ENCODE data around the gene RYK. TPM values are rescaled to one million over a fixed set of nuclear protein-coding genes. Genes with fewer than 3 reads are reported as not detected.

The RYK gene
- total RNA-seq, 1 donor from 2014 or later = 60.4 TPM

DNA sequence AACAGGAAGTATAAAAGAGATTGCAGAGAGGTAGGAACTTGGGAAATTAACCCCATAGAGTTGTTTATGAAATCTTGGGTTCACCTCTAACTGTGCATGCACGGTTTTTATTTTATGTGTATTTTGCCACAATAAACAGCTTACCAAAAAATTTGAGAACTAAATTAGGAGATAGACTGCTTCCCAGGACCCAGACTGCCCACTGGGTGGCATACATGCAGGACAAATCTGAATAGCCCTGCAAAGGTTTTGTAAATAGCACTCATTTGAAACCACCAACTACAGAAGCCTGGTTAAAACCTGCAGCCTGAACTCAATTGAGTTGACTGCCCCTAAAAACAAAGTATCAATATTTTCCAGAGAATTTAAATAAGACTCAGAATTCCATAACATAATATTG lies 124.5 kb downstream of the RYK start:
- no peak overlapping the region for H3K4me3 Mint-ChIP-seq (ENCODE audit: unreplicated experiment)

DNA sequence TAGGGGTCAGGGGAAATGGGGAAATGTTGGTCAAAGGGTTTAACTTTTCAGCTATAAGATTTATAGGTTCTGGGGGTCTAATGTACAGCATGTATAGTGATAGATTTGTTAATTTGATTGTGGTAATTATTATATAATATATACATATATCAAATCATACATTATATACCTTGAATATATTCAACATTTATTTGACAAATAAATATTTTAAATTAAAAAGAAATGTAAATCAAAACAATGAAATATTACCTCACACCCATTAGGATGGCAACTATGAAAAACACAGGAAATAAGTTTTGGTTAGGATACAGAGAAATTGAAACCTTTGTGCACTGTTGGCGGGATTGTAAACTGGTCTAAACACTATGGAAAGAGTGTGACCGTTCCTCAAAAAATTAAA lies 135.9 kb downstream of the RYK start:
- H3K27me3 Mint-ChIP-seq (ENCODE audit: unreplicated experiment) = no peaks in the 10 kb centered on the region
- TF ChIP-seq, protein P1, sequence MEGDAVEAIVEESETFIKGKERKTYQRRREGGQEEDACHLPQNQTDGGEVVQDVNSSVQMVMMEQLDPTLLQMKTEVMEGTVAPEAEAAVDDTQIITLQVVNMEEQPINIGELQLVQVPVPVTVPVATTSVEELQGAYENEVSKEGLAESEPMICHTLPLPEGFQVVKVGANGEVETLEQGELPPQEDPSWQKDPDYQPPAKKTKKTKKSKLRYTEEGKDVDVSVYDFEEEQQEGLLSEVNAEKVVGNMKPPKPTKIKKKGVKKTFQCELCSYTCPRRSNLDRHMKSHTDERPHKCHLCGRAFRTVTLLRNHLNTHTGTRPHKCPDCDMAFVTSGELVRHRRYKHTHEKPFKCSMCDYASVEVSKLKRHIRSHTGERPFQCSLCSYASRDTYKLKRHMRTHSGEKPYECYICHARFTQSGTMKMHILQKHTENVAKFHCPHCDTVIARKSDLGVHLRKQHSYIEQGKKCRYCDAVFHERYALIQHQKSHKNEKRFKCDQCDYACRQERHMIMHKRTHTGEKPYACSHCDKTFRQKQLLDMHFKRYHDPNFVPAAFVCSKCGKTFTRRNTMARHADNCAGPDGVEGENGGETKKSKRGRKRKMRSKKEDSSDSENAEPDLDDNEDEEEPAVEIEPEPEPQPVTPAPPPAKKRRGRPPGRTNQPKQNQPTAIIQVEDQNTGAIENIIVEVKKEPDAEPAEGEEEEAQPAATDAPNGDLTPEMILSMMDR (IDR thresholded peaks at IDR 0.05; ENCODE audit: unreplicated experiment) = no peak
- no peaks in the 10 kb centered on the region for H3K4me1 Mint-ChIP-seq (ENCODE audit: unreplicated experiment)
- no peak overlapping the region for H3K27ac Mint-ChIP-seq (ENCODE audit: unreplicated experiment)
- H3K36me3 Mint-ChIP-seq (ENCODE audit: low read depth, unreplicated experiment) = peaks cover 8% of the 10 kb centered on the region
- no peak overlapping the region for H3K4me3 Mint-ChIP-seq (ENCODE audit: unreplicated experiment)
- H3K9me3 Mint-ChIP-seq (ENCODE audit: unreplicated experiment) = peaks cover 7% of the 10 kb centered on the region
- no peak for DNase-seq (ENCODE audit: low spot score)

More for the DNA sequence above, 124.5 kb downstream of the RYK start:
- no peak overlapping the region for H3K27ac Mint-ChIP-seq (ENCODE audit: unreplicated experiment)
- H3K36me3 Mint-ChIP-seq (ENCODE audit: low read depth, unreplicated experiment) = peaks cover 36% of the 10 kb centered on the region
- H3K4me1 Mint-ChIP-seq (ENCODE audit: unreplicated experiment) = peaks cover 6% of the 10 kb centered on the region
- DNase-seq (ENCODE audit: low spot score) = no peak
- H3K27me3 Mint-ChIP-seq (ENCODE audit: unreplicated experiment) = no peaks in the 10 kb centered on the region
- H3K9me3 Mint-ChIP-seq (ENCODE audit: unreplicated experiment) = peaks cover 5% of the 10 kb centered on the region
- TF ChIP-seq, protein P1 (IDR thresholded peaks at IDR 0.05; ENCODE audit: unreplicated experiment) = no peak

DNA sequence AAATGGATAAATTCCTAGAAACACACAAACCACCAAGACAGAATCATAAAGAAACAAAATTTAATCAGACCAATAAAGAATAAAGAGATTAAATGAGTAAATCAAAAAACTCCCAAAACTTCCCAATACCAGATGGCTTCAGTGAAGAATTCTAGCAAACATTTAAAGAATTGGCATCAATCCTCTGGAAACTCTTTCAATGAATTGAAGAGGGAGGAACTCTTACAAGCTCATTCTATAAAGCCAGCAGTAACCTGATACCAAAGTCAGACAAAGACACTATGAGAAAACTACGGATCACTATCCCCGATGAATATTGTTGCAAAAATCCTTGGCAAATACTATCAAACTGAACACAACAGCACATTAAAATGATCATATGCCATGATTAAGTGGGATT lies 139.0 kb downstream of the RYK start:
- TF ChIP-seq, protein P1 (IDR thresholded peaks at IDR 0.05; ENCODE audit: unreplicated experiment) = no peak
- peaks cover 2% of the 10 kb centered on the region for H3K27me3 Mint-ChIP-seq (ENCODE audit: unreplicated experiment)
- H3K4me1 Mint-ChIP-seq (ENCODE audit: unreplicated experiment) = no peaks in the 10 kb centered on the region
- no peak for DNase-seq (ENCODE audit: low spot score)
- H3K4me3 Mint-ChIP-seq (ENCODE audit: unreplicated experiment) = no peak overlapping the region
- H3K27ac Mint-ChIP-seq (ENCODE audit: unreplicated experiment) = no peak overlapping the region
- no peaks in the 10 kb centered on the region for H3K9me3 Mint-ChIP-seq (ENCODE audit: unreplicated experiment)
- peaks cover 23% of the 10 kb centered on the region for H3K36me3 Mint-ChIP-seq (ENCODE audit: low read depth, unreplicated experiment)

DNA sequence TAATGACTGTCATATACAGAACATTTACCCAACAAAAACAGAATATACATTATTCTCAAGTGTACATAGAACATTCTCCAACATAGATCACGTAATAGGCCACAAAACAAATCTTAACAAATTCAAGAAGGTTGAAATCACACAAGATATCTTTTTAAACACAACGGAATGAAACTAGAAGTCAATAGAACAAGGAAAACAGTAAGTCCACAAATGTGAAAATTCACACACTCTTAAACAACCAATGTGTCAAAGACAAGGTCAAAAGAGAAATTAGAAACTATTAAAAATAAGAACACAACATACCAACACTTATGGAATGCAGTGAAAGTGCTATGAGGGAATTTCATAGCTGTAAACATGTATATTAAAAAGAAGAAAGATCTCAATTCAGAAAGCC lies 139.7 kb downstream of the RYK start:
- H3K27ac Mint-ChIP-seq (ENCODE audit: unreplicated experiment) = no peak overlapping the region
- TF ChIP-seq, protein P1 (IDR thresholded peaks at IDR 0.05; ENCODE audit: unreplicated experiment) = no peak
- peaks cover 24% of the 10 kb centered on the region for H3K36me3 Mint-ChIP-seq (ENCODE audit: low read depth, unreplicated experiment)
- DNase-seq (ENCODE audit: low spot score) = no peak
- no peaks in the 10 kb centered on the region for H3K9me3 Mint-ChIP-seq (ENCODE audit: unreplicated experiment)
- H3K4me1 Mint-ChIP-seq (ENCODE audit: unreplicated experiment) = no peaks in the 10 kb centered on the region
- no peak overlapping the region for H3K4me3 Mint-ChIP-seq (ENCODE audit: unreplicated experiment)
- H3K27me3 Mint-ChIP-seq (ENCODE audit: unreplicated experiment) = peaks cover 2% of the 10 kb centered on the region

Other genes with a start within 250 kb of the RYK start
- gene SLCO2A1, start 220.9 kb downstream of the RYK start, total RNA-seq (ENCODE audit: unreplicated experiment) = 3.8 TPM
- gene AMOTL2, start 123.6 kb upstream of the RYK start, total RNA-seq (ENCODE audit: unreplicated experiment) = 46.5 TPM
- 59.4 TPM for gene ANAPC13, start 235.1 kb upstream of the RYK start, total RNA-seq (ENCODE audit: unreplicated experiment)
- 16.8 TPM for gene CEP63, start 235.2 kb upstream of the RYK start, total RNA-seq (ENCODE audit: unreplicated experiment)